ENCODE data around the gene ZFAND6. TPM values are rescaled to one million over a fixed set of nuclear protein-coding genes. Genes with fewer than 3 reads are reported as not detected.

Gene ZFAND6
- polyA plus RNA-seq, 3 donors, result 116 to 127 (median 118) TPM

DNA sequence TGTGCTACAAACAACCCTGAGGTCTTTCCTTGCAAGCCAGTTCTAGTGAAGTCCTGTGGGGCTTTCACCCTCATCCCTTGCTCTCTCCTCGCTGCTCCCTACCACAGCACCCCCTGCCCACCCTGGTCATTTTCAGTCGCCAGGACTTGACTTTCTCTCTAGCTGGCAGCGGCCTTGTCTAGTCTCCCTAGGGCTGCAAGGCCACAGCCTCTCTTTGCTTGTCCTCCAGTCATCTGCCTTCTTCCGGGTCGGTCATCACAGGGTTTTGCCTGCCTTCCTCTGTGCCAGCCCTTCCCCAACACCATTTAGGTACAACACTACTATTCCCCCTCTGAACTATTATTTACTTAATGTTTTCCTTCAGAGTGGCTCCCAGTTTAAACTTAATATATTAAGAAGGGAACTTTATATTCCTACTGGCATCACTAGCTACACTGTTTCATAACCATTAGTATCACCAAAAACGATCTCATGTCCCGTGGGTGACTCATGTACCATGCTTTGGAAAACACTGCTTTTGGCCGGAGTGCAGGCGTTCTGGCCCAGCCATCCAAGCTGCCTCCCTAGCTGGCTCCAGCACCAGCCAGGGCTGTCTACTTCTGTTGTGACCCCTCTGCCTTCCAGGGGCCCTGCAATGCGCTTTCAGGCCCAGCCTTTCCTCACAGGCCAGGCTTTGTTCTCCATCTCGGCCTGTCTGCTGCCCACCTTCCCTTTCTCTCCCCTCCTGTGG is 114.7 kb downstream of the ZFAND6 start:
- no peak for DNase-seq (ENCODE audit: extremely low read depth in 1 of 11, low read depth in 9 of 11, low spot score in 4 of 11)

DNA sequence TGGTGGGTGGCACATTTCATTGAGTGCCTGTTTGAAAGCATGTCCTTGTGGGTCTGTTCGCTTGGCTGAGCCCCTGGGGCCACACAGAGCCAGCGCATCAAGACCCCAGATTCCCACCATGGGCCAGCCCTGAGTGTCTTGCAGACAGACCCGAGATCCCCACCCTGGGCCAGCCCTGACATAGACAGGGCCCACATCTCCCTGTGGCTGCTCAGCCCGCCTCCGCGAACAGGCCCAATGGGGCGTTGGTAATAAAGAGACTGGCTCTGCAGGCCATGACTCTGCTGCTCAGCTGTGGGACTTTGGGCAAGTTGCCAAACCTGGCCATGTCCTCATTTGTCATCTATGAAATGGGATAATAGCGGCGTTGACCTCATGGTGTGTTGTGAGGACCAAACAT is 116.0 kb downstream of the ZFAND6 start:
- DNase-seq (ENCODE audit: extremely low read depth in 1 of 11, low read depth in 9 of 11, low spot score in 4 of 11), result no peak

DNA sequence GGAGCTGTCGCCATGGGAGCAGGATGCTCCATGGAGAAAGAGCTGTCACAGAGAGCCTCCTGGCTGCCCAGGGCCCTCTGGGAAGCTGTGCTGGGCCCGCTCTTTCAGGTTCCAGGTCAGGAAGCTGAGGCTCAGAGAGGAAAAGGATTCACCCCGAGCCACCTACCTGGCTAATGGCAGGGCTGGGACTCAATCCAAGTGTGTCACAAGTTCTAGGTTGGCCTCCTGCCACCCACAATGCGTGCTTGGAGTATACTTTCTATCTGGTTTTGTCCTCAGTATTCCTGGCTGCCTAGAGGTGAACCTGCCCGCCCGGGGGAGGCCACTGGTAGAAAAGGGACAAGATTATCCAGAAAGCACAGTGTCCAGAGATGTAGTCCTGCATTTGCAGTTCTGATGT is 117.0 kb downstream of the ZFAND6 start:
- no peak for DNase-seq (ENCODE audit: extremely low read depth in 1 of 11, low read depth in 9 of 11, low spot score in 4 of 11)

DNA sequence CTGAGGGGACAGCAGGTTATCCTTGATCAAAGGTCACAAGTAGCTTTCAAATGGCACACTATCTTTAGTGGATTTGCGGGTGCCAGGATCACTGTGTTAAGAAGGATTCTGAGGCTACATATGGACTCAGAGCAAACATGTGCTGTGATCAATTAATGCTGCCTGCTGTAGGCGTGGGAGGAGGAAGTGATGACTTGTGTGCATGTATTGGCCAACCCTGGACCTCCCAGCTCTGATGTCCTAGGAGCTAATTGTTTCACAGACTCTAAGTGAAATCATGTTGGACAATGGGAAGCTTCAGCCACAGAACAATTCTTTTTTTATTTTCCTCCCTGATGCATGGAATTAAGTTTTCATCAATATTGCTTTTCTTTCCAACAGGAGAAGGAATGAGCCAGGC is 117.7 kb downstream of the ZFAND6 start:
- no peak for DNase-seq (ENCODE audit: extremely low read depth in 1 of 11, low read depth in 9 of 11, low spot score in 4 of 11)

DNA sequence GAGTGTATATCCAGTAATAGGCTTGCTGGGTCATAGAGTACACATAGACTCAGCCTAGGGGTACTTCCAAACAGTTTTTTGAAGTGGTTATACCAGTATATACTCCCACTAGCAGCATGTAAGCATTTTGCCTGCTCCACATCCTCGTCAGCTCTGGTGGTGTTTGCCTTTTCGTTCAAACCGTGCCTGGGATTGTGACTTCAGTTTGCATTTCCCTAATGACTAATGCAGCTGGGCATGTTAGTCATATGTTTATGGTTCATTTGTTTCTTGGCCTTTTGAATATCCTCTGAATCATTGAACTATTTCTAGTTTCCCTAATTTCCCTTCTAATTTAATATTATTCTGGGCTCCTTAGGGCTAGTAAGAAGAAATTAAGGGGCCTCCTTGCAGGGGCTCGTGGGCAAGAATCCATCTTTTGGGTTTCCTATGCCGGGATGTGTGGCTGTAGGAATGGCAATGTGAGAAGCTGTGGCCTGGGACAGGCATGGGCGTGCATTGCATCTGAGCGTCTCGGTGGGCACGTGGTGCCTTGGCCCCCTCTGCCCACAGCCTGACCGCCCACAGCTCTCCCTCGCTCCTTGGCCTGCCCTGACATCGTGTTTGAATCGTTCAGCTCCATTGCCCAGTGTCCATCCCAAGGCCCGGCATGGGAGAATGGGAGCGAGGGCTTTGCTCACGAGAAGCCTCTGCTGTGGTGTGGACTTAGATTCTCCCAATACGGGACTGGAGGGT is 119.7 kb downstream of the ZFAND6 start:
- no peak for DNase-seq (ENCODE audit: extremely low read depth in 1 of 11, low read depth in 9 of 11, low spot score in 4 of 11)

DNA sequence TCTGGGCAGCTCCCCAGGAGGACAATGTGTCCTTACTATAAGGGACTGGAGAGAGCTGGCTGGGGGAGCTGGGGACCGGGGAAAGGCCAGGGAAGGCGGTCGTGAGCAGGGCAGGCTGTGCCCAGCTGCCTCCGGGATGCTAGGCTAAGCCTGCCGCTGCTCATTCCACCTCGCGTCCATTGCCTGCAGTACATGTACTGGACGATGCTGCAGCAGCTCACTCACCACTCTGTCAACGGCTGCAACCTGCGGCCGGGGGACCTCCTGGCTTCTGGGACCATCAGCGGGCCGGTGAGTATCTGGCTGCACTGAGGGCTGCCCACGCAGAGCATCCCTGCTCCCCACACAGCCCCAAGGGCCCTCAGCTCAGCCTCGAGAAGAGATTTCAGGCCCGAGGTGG is 120.5 kb downstream of the ZFAND6 start:
- DNase-seq (ENCODE audit: extremely low read depth in 1 of 11, low read depth in 9 of 11, low spot score in 4 of 11), result no peak

DNA sequence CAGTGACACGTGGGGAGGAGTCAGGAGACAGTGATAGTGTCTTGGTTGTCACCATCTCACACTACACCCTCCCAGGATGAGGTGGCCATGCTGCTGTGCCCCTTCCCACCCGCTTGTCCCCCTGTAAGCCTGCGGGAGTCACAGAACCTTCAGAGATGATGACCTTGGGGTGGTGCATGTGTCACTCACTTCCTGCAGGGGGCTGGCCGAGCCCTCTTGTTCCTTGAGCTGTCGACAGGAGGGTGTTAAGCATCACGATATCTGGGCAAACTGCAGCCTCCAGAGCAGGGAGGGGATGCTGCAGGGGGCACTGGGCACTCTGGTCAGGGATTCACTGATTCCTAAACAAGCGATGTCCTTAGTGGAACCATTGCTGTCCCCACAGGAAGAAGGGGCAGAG is 121.0 kb downstream of the ZFAND6 start:
- no peak for DNase-seq (ENCODE audit: extremely low read depth in 1 of 11, low read depth in 9 of 11, low spot score in 4 of 11)

DNA sequence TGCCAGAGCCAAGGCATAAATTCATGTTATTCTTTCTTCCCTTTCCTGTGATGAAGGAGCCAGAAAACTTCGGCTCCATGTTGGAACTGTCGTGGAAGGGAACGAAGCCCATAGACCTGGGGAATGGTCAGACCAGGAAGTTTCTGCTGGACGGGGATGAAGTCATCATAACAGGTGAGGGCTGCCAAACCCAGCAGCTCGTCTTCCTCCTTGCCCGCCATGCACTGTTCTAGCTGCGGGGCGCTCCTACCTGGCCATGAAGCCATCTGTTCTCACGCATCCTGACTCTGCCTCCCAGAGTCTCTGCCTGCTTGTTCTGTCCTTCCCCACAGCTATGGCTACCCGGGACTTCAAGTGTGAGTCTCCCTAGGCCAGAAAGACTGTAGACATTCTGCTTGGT is 121.5 kb downstream of the ZFAND6 start:
- DNase-seq (ENCODE audit: extremely low read depth in 1 of 11, low read depth in 9 of 11, low spot score in 4 of 11), result no peak

DNA sequence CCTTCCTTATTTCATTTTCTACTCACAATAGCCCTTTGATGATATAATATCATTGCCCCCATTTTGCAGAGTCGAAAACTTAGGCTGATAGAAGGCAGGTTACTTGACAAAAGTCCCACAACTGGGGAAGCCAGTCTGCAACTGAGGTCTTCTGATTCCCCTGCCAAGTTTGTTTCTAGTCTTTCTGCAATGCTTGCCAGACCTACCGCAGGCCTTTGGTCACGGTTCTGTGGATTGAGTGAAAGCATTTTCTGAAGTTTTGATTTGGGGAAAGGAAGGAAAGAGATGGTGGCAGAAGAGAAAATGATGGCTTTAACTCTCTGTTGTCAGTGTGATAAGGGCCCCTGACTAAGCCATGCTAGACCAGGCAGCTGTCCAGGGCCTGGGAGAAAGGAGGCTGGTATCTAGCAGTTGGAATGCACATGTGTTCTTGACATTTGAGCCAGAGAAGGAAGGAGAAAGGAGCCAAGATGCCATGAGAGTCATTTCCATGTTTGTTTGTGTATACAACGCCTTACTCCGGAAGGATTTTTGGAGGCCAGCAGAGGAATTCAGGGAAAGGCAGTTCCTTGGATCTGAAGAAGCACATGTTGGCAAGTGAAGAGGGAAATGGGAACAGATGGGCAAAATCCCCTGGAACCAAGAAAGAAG is 123.3 kb downstream of the ZFAND6 start:
- no peak for DNase-seq (ENCODE audit: extremely low read depth in 1 of 11, low read depth in 9 of 11, low spot score in 4 of 11)

DNA sequence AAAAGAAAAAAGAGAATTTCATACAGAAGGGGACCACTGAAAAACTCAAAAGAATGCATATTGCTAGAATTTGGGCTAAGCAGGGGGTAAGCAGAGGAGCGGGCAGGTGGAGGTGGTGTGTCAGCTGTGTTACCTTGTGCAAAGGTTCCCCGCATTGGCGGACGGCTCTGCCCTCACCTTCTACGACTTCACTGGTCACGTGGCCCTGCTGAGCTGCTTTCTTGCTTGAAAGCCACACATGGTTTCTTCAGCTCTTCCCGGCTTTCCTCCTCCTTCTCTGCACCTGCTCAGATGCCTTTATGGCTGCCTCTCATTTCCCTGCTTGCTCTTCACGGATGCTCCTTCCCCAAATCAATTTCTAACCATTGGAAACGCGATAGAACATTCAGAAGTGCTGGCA is 123.8 kb downstream of the ZFAND6 start:
- no peak for DNase-seq (ENCODE audit: extremely low read depth in 1 of 11, low read depth in 9 of 11, low spot score in 4 of 11)

DNA sequence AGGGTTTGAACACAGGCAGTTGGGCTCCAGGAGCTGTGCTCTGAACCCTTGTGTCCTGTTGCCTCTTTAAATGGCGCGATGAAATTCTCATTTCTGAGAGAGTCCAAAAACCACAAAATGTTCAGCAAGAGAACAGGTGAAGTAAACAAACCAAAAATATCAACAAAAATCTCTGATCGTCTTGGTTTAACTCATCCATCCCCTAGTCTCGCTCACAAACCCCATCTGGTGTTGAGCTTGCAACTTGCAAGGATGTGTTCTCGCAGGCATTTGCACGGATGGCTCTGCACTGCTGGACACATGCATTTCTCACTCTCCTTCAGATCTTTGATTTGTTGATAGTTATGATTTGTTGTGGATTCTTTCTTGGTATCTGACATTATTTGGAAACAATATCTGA is 124.4 kb downstream of the ZFAND6 start:
- DNase-seq (ENCODE audit: extremely low read depth in 1 of 11, low read depth in 9 of 11, low spot score in 4 of 11), result no peak

DNA sequence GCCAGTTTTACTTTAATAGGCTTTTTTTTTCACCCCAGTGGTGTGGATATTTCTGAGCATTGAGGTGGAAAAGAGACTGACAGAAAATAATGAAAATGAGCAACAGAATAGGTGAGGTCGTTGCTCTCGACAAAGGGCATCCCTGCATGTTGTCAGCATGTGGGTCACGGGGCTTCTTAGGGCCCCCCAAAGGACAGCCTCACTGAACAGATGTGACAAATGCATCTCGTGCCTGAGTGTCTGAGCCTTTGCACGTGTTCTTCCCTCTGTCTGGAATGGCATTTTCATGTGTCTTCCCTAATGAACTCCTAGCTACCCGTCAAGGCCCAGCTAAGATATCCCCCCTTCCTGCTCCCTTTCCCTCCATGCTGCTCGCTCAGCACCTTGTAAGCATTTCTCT is 125.1 kb downstream of the ZFAND6 start:
- no peak for DNase-seq (ENCODE audit: extremely low read depth in 1 of 11, low read depth in 9 of 11, low spot score in 4 of 11)

DNA sequence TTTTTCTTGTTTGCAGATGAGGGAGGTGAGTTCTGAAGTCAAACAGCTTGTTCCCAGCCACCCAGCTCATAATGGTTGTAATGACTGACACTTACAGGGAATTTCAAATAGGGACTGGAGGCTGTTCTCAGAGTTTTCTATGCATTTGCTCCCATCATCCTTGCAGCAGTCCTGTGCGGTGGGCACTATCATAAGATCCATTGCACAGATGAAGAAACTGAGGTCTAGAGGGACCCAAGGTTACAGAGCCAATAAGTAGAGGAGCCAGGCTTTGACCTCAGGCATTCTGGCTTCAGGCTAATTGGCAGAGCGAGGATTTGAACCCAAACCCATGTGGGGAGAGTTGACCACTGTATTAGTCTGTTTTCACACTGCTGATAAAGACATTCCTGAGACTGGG is 125.7 kb downstream of the ZFAND6 start:
- no peak for DNase-seq (ENCODE audit: extremely low read depth in 1 of 11, low read depth in 9 of 11, low spot score in 4 of 11)

DNA sequence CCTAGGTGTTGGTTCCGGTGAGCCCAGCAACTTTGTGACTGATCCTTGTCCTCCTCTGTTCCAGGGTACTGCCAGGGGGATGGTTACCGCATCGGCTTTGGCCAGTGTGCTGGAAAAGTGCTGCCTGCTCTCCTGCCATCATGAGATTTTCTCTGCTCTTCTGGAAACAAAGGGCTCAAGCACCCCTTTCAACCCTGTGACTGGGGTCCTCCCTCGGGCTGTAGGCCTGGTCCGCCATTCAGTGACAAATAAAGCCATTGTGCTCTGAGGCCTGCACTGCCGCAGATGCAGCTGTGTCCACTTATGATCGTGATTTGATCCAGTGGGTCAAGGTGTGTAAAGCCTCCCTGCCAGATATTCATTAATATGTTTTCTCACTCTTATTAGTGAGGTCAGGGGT is 126.6 kb downstream of the ZFAND6 start:
- DNase-seq (ENCODE audit: extremely low read depth in 1 of 11, low read depth in 9 of 11, low spot score in 4 of 11), result no peak

DNA sequence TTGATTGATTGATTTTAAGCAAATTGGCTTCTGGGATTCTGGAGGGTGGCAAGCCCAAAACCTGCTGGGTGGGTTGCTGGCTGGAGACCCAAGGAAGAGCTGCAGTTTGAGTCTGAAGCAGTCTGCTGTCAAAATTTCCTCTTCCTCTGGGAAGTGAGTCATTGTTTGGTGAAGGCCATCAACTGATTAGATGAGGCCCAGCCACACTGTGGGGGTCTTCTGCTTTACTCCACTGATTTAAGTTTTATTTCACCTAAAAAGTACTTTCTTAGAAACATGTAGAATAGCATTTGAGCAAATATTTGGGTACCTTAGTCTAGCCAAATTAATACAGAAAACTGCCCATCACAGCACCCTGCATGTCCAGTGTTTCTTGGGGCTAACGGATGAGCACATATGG is 127.1 kb downstream of the ZFAND6 start:
- DNase-seq (ENCODE audit: extremely low read depth in 1 of 11, low read depth in 9 of 11, low spot score in 4 of 11), result no peak

Other genes with a start within 250 kb of the ZFAND6 start
- gene MTHFS, start 162.7 kb upstream of the ZFAND6 start, polyA plus RNA-seq (ENCODE audit: insufficient read length in 3 of 3), result 10 to 100 TPM; 40.4 to 44.1 (median 41.8) TPM
- gene BCL2A1, start 88.5 kb upstream of the ZFAND6 start, polyA plus RNA-seq (ENCODE audit: insufficient read length in 3 of 3), result 1 to 10 TPM in 1 of 3 donors, under 1 TPM in 2; 0.19 to 1.8 (median 0.26) TPM
- gene FAH, start 93.3 kb downstream of the ZFAND6 start, polyA plus RNA-seq (ENCODE audit: insufficient read length in 3 of 3), result 10 to 100 TPM; 39.1 to 44.2 (median 39.3) TPM
- 10 to 100 TPM in 2 of 3 donors, 1 to 10 TPM in 1; 7.4 to 12.0 (median 11.7) TPM for gene CTXND1, start 192.5 kb downstream of the ZFAND6 start, polyA plus RNA-seq (ENCODE audit: insufficient read length in 3 of 3)

All from renal cortex interstitium (tissue), 11 donors.